HEK293 (cell line): ENCODE measurements around the gene CRMP1.

Source experiments
- CTCF ChIA-PET: fragments of 350-600 bp; formaldehyde crosslinking; extraction: SDS; loops from one replicate; lab custom pipeline; 2021; ENCODE audit warnings: antibody characterized with exemption; lab: Yijun Ruan, JAX
- POLR2A ChIA-PET: fragments of 300-600 bp; formaldehyde crosslinking; extraction: SDS; loops from one replicate; lab custom pipeline; 2020; ENCODE audit warnings: antibody characterized with exemption, inconsistent platforms; lab: Yijun Ruan, JAX
- H3K27ac ChIP-seq: fragments of 200-500 bp; sonication (Bioruptor generic); 2 replicates; pipeline ENCODE4 v1.5.1; 2014; ENCODE audit warnings: low read depth, low read length, control low read depth, inconsistent platforms; ENCODE audit errors: extremely low read depth
- H3K36me3 ChIP-seq, 2 experiments: fragments of 200-500 bp in 1 of 2; sonication (Bioruptor generic) in 1 of 2; 1 replicate in 1 of 2; 2 replicates in 1 of 2; pipeline ENCODE4 v1.5.1; 2014 to 2017; ENCODE audit warnings: inconsistent platforms in 2 of 2, low read length in 2 of 2; ENCODE audit not compliant: control insufficient read depth in 2 of 2, insufficient read depth in 1 of 2
- H3K4me1 ChIP-seq: fragments of 200-500 bp; sonication (Bioruptor generic); 2 replicates; pipeline ENCODE4 v1.5.1; 2014; ENCODE audit warnings: mild to moderate bottlenecking, low read length, inconsistent platforms; ENCODE audit not compliant: control insufficient read depth, insufficient read depth
- H3K4me3 ChIP-seq: 2 replicates; pipeline ENCODE4 v1.5.1; 2011; ENCODE audit warnings: low read depth, mild to moderate bottlenecking, control low read depth, low read length, moderate library complexity
- H3K9me3 ChIP-seq: fragments of 200-500 bp; sonication (Bioruptor generic); 2 replicates; pipeline ENCODE4 v1.5.1; 2014; ENCODE audit warnings: low read depth, low read length, inconsistent platforms; ENCODE audit not compliant: control insufficient read depth, insufficient read depth
- KLF10 ChIP-seq: fragments of 450-650 bp; IDR thresholded peaks from 2 replicates; pipeline ENCODE4 v1.5.1; 2018; ENCODE audit warnings: missing biosample characterization, mild to moderate bottlenecking, missing genetic modification characterization
- KLF8 ChIP-seq: fragments of 450-650 bp; formaldehyde crosslinking; IDR thresholded peaks from 2 replicates; pipeline ENCODE4 v1.5.1; 2016; ENCODE audit warnings: missing biosample characterization, missing genetic modification characterization
- SCRT1 ChIP-seq: fragments of 450-650 bp; formaldehyde crosslinking; IDR thresholded peaks from 2 replicates; pipeline ENCODE4 v1.5.1; 2016; ENCODE audit warnings: missing biosample characterization, missing genetic modification characterization, borderline replicate concordance
- SCRT2 ChIP-seq: fragments of 450-650 bp; formaldehyde crosslinking; IDR thresholded peaks from 2 replicates; pipeline ENCODE4 v1.5.1; 2016; ENCODE audit warnings: missing biosample characterization, missing genetic modification characterization
- WT1 ChIP-seq: fragments of 450-650 bp; formaldehyde crosslinking; IDR thresholded peaks from 2 replicates; pipeline ENCODE4 v1.5.1; 2016; ENCODE audit warnings: missing biosample characterization, missing genetic modification characterization
- ZBTB7A ChIP-seq: fragments of 450-650 bp; formaldehyde crosslinking; IDR thresholded peaks from 2 replicates; pipeline ENCODE4 v1.5.1; 2016; ENCODE audit warnings: low read depth, missing biosample characterization, missing genetic modification characterization
- ZFHX2 ChIP-seq: fragments of 450-650 bp; formaldehyde crosslinking; conservative IDR thresholded peaks from 2 replicates; pipeline ENCODE4 v1.5.1; 2016; ENCODE audit warnings: missing biosample characterization, missing genetic modification characterization
- ZNF155 ChIP-seq: fragments of 450-650 bp; formaldehyde crosslinking; IDR thresholded peaks from 2 replicates; pipeline ENCODE4 v1.5.1; 2016; ENCODE audit warnings: missing biosample characterization, missing genetic modification characterization
- ZNF169 ChIP-seq: fragments of 450-650 bp; formaldehyde crosslinking; IDR thresholded peaks from 2 replicates; pipeline ENCODE4 v1.5.1; 2016; ENCODE audit warnings: missing biosample characterization, missing genetic modification characterization
- ZNF37A ChIP-seq: fragments of 450-650 bp; IDR thresholded peaks from 2 replicates; pipeline ENCODE4 v1.5.1; 2018; ENCODE audit warnings: missing biosample characterization, missing genetic modification characterization
- ZNF48 ChIP-seq: fragments of 450-650 bp; formaldehyde crosslinking; IDR thresholded peaks from 2 replicates; pipeline ENCODE4 v1.5.1; 2016; ENCODE audit warnings: missing biosample characterization, missing genetic modification characterization
- ZNF530 ChIP-seq: fragments of 450-650 bp; formaldehyde crosslinking; IDR thresholded peaks from 2 replicates; pipeline ENCODE4 v1.5.1; 2016; ENCODE audit warnings: low read depth, missing biosample characterization, missing genetic modification characterization
- ZNF544 ChIP-seq: fragments of 450-650 bp; formaldehyde crosslinking; IDR thresholded peaks from 2 replicates; pipeline ENCODE4 v1.5.0; 2017; ENCODE audit warnings: missing biosample characterization, missing genetic modification characterization
- ZNF571 ChIP-seq: fragments of 450-650 bp; formaldehyde crosslinking; IDR thresholded peaks from 2 replicates; pipeline ENCODE4 v1.5.0; 2017; ENCODE audit warnings: missing biosample characterization, missing genetic modification characterization
- ZNF624 ChIP-seq: fragments of 450-650 bp; formaldehyde crosslinking; IDR thresholded peaks from 2 replicates; pipeline ENCODE4 v1.5.1; 2017; ENCODE audit warnings: missing biosample characterization, missing genetic modification characterization
- ZNF626 ChIP-seq: fragments of 450-650 bp; sonication (Bioruptor Pico); formaldehyde crosslinking; IDR thresholded peaks from 2 replicates; pipeline ENCODE4 v1.5.1; 2018; ENCODE audit warnings: missing biosample characterization, missing genetic modification characterization, inconsistent platforms
- ZNF654 ChIP-seq: fragments of 450-650 bp; formaldehyde crosslinking; IDR thresholded peaks from 2 replicates; pipeline ENCODE4 v1.5.1; 2016; ENCODE audit warnings: low read depth, missing biosample characterization, missing genetic modification characterization
- ZNF658 ChIP-seq: fragments of 450-650 bp; formaldehyde crosslinking; IDR thresholded peaks from 2 replicates; pipeline ENCODE4; 2016; ENCODE audit warnings: missing biosample characterization, missing genetic modification characterization
- ZNF701 ChIP-seq: fragments of 450-650 bp; formaldehyde crosslinking; IDR thresholded peaks from 2 replicates; pipeline ENCODE4 v1.5.1; 2016; ENCODE audit warnings: missing biosample characterization, missing genetic modification characterization
- ZNF776 ChIP-seq: fragments of 450-650 bp; formaldehyde crosslinking; IDR thresholded peaks from 2 replicates; pipeline ENCODE4 v1.5.0; 2017; ENCODE audit warnings: missing biosample characterization, missing genetic modification characterization, borderline replicate concordance
- ZNF791 ChIP-seq: fragments of 450-650 bp; formaldehyde crosslinking; IDR thresholded peaks from 2 replicates; pipeline ENCODE4 v1.5.1; 2016; ENCODE audit warnings: missing biosample characterization, missing genetic modification characterization
- ZNF843 ChIP-seq: fragments of 450-650 bp; formaldehyde crosslinking; IDR thresholded peaks from 2 replicates; pipeline ENCODE4 v1.5.1; 2016; ENCODE audit warnings: missing biosample characterization, missing genetic modification characterization
- ZSCAN16 ChIP-seq: fragments of 450-650 bp; formaldehyde crosslinking; IDR thresholded peaks from 2 replicates; pipeline ENCODE4 v1.5.1; 2016; ENCODE audit warnings: missing biosample characterization, missing genetic modification characterization
- TF ChIP-seq, protein P1 (sequence below): fragments of 450-650 bp; formaldehyde crosslinking; IDR thresholded peaks from 2 replicates; pipeline ENCODE4 v1.5.1; 2016; ENCODE audit warnings: missing biosample characterization, missing genetic modification characterization
- TF ChIP-seq, protein P2 (sequence below): fragments of 450-650 bp; formaldehyde crosslinking; IDR thresholded peaks from 2 replicates; pipeline ENCODE4 v1.5.1; 2016; ENCODE audit warnings: missing biosample characterization, missing genetic modification characterization

Gene CRMP1

DNA sequence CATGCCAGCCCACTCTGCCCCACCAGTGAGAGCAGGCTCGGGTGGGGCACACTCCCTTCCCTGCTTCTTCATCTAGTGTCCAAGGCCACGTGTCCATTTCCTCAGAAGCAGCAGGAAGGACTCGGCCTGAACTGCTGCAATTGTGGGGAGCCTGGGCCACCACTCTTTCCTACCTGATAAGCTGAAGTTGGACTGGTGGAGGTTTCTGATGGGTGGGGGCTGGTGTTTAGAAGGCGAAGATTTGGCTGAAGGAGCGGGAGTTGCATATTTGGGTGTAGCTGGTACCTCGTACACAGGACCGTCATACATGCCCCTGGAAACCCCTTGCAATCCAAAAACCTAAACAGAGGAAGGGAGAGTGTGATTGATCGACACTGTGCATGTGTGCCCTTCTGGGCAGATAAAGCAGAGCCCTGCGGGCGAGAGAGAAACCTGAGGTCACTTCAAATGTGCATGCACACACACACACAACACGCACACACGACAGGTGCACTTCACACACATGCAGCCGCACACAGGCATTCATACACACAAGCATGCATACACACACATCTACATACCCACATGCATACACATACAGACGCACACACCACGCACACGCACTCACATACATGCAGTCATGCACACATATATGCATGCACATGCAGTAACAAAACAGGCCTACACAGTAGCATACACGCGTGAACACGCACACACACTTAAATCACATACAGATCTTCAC lies 67.4 kb downstream of the CRMP1 start (continued):
- TF ChIP-seq KLF10 (tag by site-specific recombination) (no peak), ZNF544 (tag by site-specific recombination) (no peak), ZSCAN16 (no peak), ZNF571 (tag by site-specific recombination) (no peak), ZNF791 (tag by site-specific recombination) (no peak)

DNA sequence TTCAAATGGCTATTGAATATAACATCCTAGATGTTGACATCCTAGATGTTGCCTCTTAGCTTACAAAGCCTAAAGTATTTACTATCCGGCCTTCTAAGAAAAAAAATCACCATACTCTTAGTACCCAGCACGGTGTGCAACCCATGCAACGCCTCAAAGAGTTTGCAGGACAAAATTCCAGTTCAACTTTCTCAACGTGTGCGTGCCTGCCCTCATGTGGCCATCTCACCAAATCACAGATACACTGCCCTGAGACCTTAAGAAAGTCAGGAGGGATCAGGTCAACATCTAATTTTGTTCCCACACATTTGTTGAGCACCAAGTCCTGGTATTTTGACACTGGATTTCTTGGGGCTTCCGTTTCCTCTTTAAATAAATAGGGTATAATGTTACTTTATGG lies 68.3 kb downstream of the CRMP1 start:
- Histone ChIP-seq H3K9me3 (no peaks in the 10 kb centered on the region), H3K36me3 (peaks cover 0 to 63% of the 10 kb centered on the region in 2 experiments; a peak in 1 of 3 replicates), H3K4me1 (no peaks in the 10 kb centered on the region), H3K4me3 (no peak overlapping the region), H3K27ac (no peak overlapping the region)
- CTCF ChIA-PET: interaction anchor here (0.8 to 1.1 kb wide), 2 partner anchors 23 to 174 kb away, joined by 3 to 5 read pairs; no protein-coding TSS in a partner anchor
- TF ChIP-seq ZNF169 (tag by site-specific recombination) (no peak), ZNF654 (tag by site-specific recombination) (peak; percentile 17)
- POLR2A ChIA-PET: no interaction called here

DNA sequence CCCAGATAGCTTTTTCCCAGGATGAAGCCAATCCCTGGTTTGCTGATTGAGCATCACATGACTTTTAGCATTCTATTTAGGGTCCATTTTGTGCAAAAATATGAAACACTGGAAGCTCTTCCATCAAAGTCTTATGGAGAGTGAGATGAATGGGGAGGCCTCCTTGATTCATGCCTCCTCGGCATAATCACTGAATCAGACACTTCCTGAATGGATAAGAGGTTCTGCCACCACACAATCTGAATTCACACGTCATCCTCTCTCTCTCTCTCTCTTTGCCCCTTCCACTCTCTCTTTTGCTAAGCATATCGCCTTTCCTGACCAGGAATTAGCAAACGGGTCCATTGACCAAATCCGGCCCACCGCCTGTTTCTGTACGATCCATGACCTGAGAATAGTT lies 68.7 kb downstream of the CRMP1 start:
- Histone ChIP-seq H3K27ac (no peak overlapping the region), H3K4me3 (no peak overlapping the region), H3K36me3 (peaks cover 0 to 67% of the 10 kb centered on the region in 2 experiments; a peak in 1 of 3 replicates), H3K4me1 (no peaks in the 10 kb centered on the region), H3K9me3 (no peaks in the 10 kb centered on the region)
- CTCF ChIA-PET: interaction anchor here (0.8 to 1.1 kb wide), 2 partner anchors 23 to 174 kb away, joined by 3 to 5 read pairs; no protein-coding TSS in a partner anchor
- TF ChIP-seq SCRT1: no peak
- no peak for TF ChIP-seq ZNF624 (tag by site-specific recombination)
- no peak for TF ChIP-seq ZNF658 (tag by site-specific recombination)
- no peak for TF ChIP-seq ZNF843 (tag by site-specific recombination)
- no peak for TF ChIP-seq ZNF48
- POLR2A ChIA-PET: no interaction called here

DNA sequence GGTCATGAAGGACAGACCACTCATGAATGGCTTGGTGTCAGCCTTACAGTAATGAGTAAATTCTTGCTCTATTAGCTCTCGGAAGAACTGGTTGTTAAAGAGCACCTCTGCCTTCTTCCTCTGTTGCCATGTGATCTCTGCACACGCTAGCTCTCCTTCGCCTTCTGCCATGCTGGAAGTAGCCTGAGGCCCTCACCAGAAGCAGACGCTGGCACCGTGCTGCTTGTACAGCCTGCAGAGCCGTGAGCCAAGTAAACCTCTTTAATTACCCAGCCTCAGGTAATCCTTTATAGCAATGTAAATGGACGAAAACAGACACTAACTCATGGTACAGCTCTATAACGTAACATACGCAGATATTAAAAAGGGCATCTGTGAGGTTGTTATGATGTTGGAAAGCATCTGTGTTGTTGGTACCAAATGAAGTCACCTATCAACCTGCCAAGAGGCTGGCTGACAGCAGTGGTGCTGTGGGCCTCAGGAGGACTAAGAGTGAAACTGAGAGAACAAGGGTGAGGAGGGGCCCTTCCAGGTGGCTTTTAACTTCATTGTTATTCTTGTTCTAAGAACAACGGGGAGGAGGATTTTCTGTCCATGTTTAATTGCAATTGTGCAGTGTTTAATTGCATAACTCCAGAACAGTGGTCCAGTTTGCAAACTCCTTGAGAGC lies 69.2 kb downstream of the CRMP1 start:
- no peaks in the 10 kb centered on the region for H3K9me3 ChIP-seq
- CTCF ChIA-PET: interaction anchor here (0.8 to 1.1 kb wide), 2 partner anchors 24 to 175 kb away, joined by 3 to 5 read pairs; no protein-coding TSS in a partner anchor
- no peaks in the 10 kb centered on the region for H3K4me1 ChIP-seq
- peaks cover 0 to 72% of the 10 kb centered on the region in 2 experiments; a peak in 1 of 3 replicates for H3K36me3 ChIP-seq
- TF ChIP-seq SCRT2: no peak
- no peak for TF ChIP-seq WT1 (tag by site-specific recombination)
- no peak for TF ChIP-seq SCRT1
- H3K27ac ChIP-seq: no peak overlapping the region
- POLR2A ChIA-PET: no interaction called here
- H3K4me3 ChIP-seq: no peak overlapping the region

DNA sequence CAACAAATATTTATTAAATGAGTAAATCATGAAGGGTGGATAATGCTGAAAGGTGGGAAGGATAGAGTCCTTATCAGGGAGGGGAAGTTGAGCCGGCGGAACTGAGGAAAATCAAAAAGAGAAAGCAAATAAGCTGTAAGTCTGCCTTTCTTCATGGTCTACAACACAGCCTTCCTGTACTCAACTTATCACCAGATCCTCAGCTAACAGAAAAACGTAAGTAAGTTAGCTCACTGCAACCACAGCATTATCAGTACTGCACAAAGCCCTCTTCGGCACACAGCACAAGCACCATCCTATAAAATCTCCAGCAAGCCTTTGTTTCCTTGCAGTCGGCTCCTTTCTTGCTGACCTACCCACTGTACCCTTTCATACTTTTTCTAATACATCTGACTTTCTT lies 70.3 kb downstream of the CRMP1 start:
- Histone ChIP-seq H3K9me3 (no peaks in the 10 kb centered on the region), H3K4me3 (no peak overlapping the region), H3K4me1 (no peaks in the 10 kb centered on the region), H3K36me3 (peaks cover 0 to 69% of the 10 kb centered on the region in 2 experiments; a peak in 1 of 3 replicates), H3K27ac (no peak overlapping the region)
- CTCF ChIA-PET: interaction anchor here (0.6 to 1.4 kb wide), 3 partner anchors 10 to 1261 kb away, joined by 3 to 10 read pairs (median 3); no protein-coding TSS in a partner anchor
- POLR2A ChIA-PET: no interaction called here
- TF ChIP-seq ZNF626 (no peak), ZNF701 (tag by site-specific recombination) (no peak), ZNF544 (tag by site-specific recombination) (no peak), ZNF37A (no peak), ZNF155 (tag by site-specific recombination) (no peak), ZBTB7A (tag by site-specific recombination) (no peak), ZNF530 (tag by site-specific recombination) (no peak), KLF8 (tag by site-specific recombination) (no peak), ZFHX2 (tag by site-specific recombination) (no peak), ZNF776 (tag by site-specific recombination) (no peak)
- TF ChIP-seq, protein P1, sequence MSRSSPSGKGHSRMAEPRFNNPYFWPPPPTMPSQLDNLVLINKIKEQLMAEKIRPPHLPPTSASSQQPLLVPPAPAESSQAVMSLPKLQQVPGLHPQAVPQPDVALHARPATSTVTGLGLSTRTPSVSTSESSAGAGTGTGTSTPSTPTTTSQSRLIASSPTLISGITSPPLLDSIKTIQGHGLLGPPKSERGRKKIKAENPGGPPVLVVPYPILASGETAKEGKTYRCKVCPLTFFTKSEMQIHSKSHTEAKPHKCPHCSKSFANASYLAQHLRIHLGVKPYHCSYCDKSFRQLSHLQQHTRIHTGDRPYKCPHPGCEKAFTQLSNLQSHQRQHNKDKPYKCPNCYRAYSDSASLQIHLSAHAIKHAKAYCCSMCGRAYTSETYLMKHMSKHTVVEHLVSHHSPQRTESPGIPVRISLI: no peak
- TF ChIP-seq, protein P2, sequence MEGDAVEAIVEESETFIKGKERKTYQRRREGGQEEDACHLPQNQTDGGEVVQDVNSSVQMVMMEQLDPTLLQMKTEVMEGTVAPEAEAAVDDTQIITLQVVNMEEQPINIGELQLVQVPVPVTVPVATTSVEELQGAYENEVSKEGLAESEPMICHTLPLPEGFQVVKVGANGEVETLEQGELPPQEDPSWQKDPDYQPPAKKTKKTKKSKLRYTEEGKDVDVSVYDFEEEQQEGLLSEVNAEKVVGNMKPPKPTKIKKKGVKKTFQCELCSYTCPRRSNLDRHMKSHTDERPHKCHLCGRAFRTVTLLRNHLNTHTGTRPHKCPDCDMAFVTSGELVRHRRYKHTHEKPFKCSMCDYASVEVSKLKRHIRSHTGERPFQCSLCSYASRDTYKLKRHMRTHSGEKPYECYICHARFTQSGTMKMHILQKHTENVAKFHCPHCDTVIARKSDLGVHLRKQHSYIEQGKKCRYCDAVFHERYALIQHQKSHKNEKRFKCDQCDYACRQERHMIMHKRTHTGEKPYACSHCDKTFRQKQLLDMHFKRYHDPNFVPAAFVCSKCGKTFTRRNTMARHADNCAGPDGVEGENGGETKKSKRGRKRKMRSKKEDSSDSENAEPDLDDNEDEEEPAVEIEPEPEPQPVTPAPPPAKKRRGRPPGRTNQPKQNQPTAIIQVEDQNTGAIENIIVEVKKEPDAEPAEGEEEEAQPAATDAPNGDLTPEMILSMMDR (tag by site-specific recombination): no peak
